Suprapubic skin (tissue), 4 donors: ENCODE data around the gene RIT1. TPM values are rescaled to one million over a fixed set of nuclear protein-coding genes. Genes with fewer than 3 reads are reported as not detected.

Experiments used
- DNase-seq, 2 donors: peaks; one replicate each; pipeline ENCODE4 v3.0.0-alpha.2; 2019; ENCODE audit warnings: low spot score in 2 of 2
- H3K27ac ChIP-seq: fragments of 200-600 bp; sonication (generic); one replicate; pipeline ENCODE4 v1.5.1; 2019
- H3K27me3 ChIP-seq: fragments of 200-600 bp; sonication (generic); one replicate; pipeline ENCODE4 v1.5.1; 2019
- H3K36me3 ChIP-seq: fragments of 200-600 bp; sonication (generic); one replicate; pipeline ENCODE4 v1.5.1; 2019
- H3K4me1 ChIP-seq: fragments of 200-600 bp; sonication (generic); one replicate; pipeline ENCODE4 v1.5.1; 2019
- H3K4me3 ChIP-seq: fragments of 200-600 bp; sonication (generic); one replicate; pipeline ENCODE4 v1.5.1; 2019; ENCODE audit warnings: mild to moderate bottlenecking
- H3K9me3 ChIP-seq: fragments of 200-600 bp; sonication (generic); one replicate; pipeline ENCODE4 v1.5.1; 2019
- EP300 ChIP-seq: sonication (generic); formaldehyde crosslinking; IDR thresholded peaks from one replicate; pipeline ENCODE4 v1.6.1; 2017; ENCODE audit warnings: antibody characterized with exemption
- POLR2A ChIP-seq, 2 donors: fragments of 450-650 bp; IDR thresholded peaks; one replicate each; pipeline ENCODE4 v1.6.1; 2017; ENCODE audit warnings: antibody characterized with exemption in 2 of 2, mild to moderate bottlenecking in 2 of 2, moderate library complexity in 2 of 2
- POLR2AphosphoS5 ChIP-seq, 3 donors: sonication (generic); formaldehyde crosslinking; IDR thresholded peaks; one replicate each; pipeline ENCODE4 v1.6.1; 2017; ENCODE audit warnings: antibody characterized with exemption in 3 of 3
- WGBS: methylation state at CpG from one replicate; pipeline ENCODE4 v1.1.5; 2018; 5-methylcytosine and 5-hydroxymethylcytosine counted together
- total RNA-seq, 4 donors: library from RNA; depleted of rRNA; stranded (reverse); fragments of >200 nt; gene quantifications; one replicate each; pipeline ENCODE4 v1.1.0, GENCODE V29; 2016
- TF ChIP-seq, protein P1 (sequence below), 2 donors: fragments of 200-600 bp in 1 of 2; fragments of 450-650 bp in 1 of 2; sonication (generic) in 1 of 2; IDR thresholded peaks; one replicate each; pipeline ENCODE4 v1.5.1; 2016 to 2019; ENCODE audit warnings: antibody characterized with exemption in 2 of 2, mild to moderate bottlenecking in 1 of 2, moderate library complexity in 1 of 2

The RIT1 gene
- total RNA-seq, 4 donors from 2014 or later: 18.1 to 30.8 (median 23.8) TPM

DNA sequence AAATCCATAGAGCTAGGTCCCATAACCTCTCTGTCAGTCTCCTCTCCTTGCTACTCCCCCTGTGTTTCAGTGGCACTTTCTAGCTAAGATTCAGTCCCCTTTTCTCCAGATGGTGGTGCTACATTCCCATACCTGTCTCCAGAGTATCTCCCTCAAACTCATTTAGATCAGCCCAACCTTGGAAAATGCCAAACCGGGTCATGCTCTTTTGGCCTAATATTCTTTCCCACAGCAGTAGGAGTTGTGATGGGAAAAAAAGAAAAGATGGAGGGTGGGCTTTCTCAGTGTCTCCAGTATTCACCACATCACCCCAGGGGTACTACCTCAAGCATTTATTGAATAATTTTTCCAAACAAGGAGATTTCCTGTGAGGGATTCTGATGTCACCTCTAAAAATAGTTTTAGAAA, 27.1 kb upstream of the RIT1 start:
- no peak for DNase-seq
- TF ChIP-seq POLR2AphosphoS5 (IDR thresholded peaks at IDR 0.05): no peak
- TF ChIP-seq, protein P1, sequence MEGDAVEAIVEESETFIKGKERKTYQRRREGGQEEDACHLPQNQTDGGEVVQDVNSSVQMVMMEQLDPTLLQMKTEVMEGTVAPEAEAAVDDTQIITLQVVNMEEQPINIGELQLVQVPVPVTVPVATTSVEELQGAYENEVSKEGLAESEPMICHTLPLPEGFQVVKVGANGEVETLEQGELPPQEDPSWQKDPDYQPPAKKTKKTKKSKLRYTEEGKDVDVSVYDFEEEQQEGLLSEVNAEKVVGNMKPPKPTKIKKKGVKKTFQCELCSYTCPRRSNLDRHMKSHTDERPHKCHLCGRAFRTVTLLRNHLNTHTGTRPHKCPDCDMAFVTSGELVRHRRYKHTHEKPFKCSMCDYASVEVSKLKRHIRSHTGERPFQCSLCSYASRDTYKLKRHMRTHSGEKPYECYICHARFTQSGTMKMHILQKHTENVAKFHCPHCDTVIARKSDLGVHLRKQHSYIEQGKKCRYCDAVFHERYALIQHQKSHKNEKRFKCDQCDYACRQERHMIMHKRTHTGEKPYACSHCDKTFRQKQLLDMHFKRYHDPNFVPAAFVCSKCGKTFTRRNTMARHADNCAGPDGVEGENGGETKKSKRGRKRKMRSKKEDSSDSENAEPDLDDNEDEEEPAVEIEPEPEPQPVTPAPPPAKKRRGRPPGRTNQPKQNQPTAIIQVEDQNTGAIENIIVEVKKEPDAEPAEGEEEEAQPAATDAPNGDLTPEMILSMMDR (IDR thresholded peaks at IDR 0.05): peak; percentile 33
- Histone ChIP-seq H3K9me3 (no peaks in the 10 kb centered on the region), H3K4me1 (peaks cover 47% of the 10 kb centered on the region), H3K27ac (no peak overlapping the region), H3K36me3 (no peaks in the 10 kb centered on the region), H3K4me3 (no peak overlapping the region), H3K27me3 (no peaks in the 10 kb centered on the region)
- 0% methylated on average over 1 of the region's 1 CpG for WGBS

DNA sequence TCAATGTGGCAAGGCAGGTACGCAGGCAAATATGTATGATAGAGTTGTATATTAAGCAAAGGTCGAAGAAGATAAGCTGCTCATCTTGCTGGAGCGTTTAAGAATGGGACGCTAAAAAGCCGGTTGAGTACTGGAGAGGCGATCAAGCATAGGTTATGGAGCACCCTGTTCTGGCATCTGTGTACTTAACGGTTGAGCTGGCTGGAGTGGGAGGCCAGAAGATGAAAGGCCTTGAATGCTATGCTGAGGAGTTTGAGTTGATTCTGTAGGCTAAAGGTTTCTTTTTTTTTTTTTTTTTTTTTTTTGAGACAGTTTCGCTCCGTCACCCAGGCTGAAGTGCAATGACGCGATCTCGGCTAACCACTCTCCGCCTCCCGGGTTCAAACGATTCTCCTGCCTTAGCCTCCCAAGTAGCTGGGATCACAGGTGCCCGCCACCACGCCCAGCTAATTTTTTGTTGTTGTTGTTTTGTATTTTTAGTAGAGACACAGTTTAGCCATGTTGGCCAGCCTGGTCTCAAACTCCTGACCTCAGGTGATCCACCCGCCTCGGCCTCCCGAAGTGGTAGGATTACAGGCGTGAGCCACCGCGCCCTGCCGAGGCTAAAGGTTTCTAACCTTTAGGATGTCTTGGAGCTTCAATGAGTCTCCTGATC, 23.9 kb upstream of the RIT1 start:
- Histone ChIP-seq H3K4me3 (peak overlapping the region; percentile 70), H3K9me3 (no peaks in the 10 kb centered on the region), H3K4me1 (peaks cover 47% of the 10 kb centered on the region), H3K27ac (peak overlapping the region; percentile 92), H3K36me3 (peaks cover 9% of the 10 kb centered on the region), H3K27me3 (no peaks in the 10 kb centered on the region)
- 86% methylated on average over 24 of the region's 24 CpGs for WGBS
- no peak for TF ChIP-seq EP300
- TF ChIP-seq, protein P1 (IDR thresholded peaks at IDR 0.05): no peak
- no peak for TF ChIP-seq POLR2A (IDR thresholded peaks at IDR 0.05)
- no peak for TF ChIP-seq POLR2AphosphoS5 (IDR thresholded peaks at IDR 0.05)
- DNase-seq: no peak

DNA sequence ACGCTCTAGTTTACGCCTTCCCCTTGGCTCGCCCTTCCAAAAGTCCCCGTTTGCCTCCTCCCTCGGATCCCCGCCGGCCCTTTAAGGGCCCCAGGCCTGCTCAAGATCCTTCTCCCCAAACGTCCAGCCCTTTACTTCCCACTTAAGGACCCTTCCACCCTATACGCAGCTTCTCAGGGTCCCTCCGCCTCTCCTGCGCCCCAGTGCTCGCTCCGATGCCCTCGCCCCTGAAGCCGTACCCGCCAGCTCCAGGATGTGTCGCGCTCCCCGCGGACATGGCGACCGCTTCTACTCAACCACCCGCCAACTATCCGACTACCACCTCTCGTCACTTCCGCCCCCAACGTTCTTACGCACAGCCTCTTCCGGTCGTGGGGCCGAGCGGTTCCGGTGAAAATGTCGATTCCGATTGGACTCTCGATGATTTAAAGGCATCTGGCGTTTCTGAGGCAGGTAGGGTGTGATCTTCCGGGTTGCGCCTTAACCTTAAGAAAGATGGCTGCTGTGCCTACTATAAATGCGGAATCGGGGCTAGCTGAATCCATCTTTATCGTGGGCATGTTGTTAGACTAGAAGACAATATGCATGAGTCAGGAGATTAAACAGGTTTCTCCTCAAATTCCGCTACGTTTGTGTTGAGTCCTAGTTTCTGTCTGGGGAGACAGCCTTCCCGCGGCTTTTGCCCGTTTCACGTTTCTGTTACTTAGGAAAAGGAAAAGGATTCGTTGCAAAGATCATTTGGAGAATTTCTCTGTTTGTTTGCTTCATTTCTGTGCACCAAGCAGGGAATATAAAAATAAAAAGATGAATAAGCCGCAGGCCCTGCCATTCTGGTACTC, 23.2 kb upstream of the RIT1 start, which contains the start of gene KHDC4:
TSS of gene KHDC4 (minus strand) at position 317 of the 839 bp plus-strand sequence. CDS start at position 277, 40 bp downstream.
- 1% methylated on average over 45 of the region's 50 CpGs for WGBS
- Histone ChIP-seq H3K9me3 (no peaks in the 10 kb centered on the region), H3K27me3 (no peaks in the 10 kb centered on the region), H3K27ac (peak within 1 kb of the TSS; percentile 92), H3K4me1 (peaks cover 49% of the 10 kb centered on the region), H3K36me3 (peaks cover 17% of the 10 kb centered on the region), H3K4me3 (peak within 1 kb of the TSS; percentile 70)
- peak; percentile 92 to 98 for TF ChIP-seq POLR2A (IDR thresholded peaks at IDR 0.05)
- no peak for TF ChIP-seq EP300
- peak; percentile 94 to 100 (median 98) for TF ChIP-seq POLR2AphosphoS5 (IDR thresholded peaks at IDR 0.05)
- TF ChIP-seq, protein P1 (IDR thresholded peaks at IDR 0.05): no peak
- DNase-seq: peak; percentile 97 to 98

DNA sequence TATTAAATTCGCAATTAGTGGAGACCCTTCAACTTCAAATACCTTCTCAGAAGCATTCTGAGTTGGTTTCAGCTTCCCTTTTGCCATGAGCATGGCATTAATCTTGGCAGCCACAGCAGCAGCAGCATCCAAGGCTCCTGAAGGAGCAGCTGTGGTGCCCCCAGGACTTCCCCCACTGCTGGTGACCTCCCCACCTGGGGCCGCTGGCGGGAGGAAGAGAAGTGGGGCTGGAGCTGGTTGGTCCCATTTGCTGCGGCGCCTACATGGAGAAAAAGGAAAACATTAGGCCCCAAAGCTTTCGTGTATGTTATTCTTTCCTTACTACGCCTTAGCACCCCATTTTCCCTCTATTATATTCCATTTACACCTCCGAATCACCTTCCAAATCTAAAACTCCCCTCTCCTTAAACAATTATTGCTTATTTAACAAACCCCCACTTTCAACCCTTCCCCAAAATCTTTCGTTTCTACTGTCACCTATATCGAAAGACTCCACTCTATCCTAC, 22.5 kb upstream of the RIT1 start:
- no peak for TF ChIP-seq POLR2A (IDR thresholded peaks at IDR 0.05)
- TF ChIP-seq POLR2AphosphoS5 (IDR thresholded peaks at IDR 0.05): no peak
- TF ChIP-seq, protein P1 (IDR thresholded peaks at IDR 0.05): no peak
- TF ChIP-seq EP300: no peak
- 4% methylated on average over 10 of the region's 10 CpGs for WGBS
- peaks cover 24% of the 10 kb centered on the region for H3K36me3 ChIP-seq
- no peaks in the 10 kb centered on the region for H3K27me3 ChIP-seq
- no peaks in the 10 kb centered on the region for H3K9me3 ChIP-seq
- DNase-seq: no peak
- peaks cover 52% of the 10 kb centered on the region for H3K4me1 ChIP-seq
- H3K27ac ChIP-seq: peak overlapping the region; percentile 92
- H3K4me3 ChIP-seq: peak overlapping the region; percentile 70

DNA sequence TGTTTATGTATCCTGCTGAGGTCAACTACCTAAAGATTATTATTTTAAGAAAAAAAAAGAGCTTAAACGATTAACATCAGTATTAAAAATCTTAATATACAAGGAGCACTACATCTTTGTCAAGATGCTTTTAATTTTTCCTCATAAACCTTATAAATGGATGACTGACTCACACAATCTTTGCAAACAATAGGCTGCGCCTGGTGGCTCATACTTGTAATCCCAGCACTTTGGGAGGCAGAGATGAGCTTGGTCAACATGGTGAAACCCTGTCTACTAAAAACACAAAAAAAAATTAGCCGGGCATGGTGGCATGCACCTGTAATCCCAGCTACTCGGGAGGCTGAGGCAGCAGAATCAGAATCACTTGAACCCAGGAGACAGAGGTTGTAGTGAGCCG, 21.3 kb upstream of the RIT1 start:
- DNase-seq: no peak
- TF ChIP-seq POLR2A (IDR thresholded peaks at IDR 0.05) (no peak), EP300 (no peak), POLR2AphosphoS5 (IDR thresholded peaks at IDR 0.05) (no peak)
- TF ChIP-seq, protein P1 (IDR thresholded peaks at IDR 0.05): no peak
- H3K4me3 ChIP-seq: peak overlapping the region; percentile 70
- peaks cover 52% of the 10 kb centered on the region for H3K4me1 ChIP-seq
- H3K27me3 ChIP-seq: no peaks in the 10 kb centered on the region
- no peak overlapping the region for H3K27ac ChIP-seq
- H3K9me3 ChIP-seq: no peaks in the 10 kb centered on the region
- WGBS: 69% methylated on average over 5 of the region's 5 CpGs
- peaks cover 34% of the 10 kb centered on the region for H3K36me3 ChIP-seq
